MM.1S (cell line): Measurements from ENCODE around the gene SYTL3.

Experiments
- DNase-seq: peaks from one replicate; pipeline ENCODE4 v3.0.0-alpha.2; 2015
- H2AFZ ChIP-seq: fragments of 300-600 bp; sonication (generic); 2 replicates; pipeline ENCODE4 v1.6.0; 2016; ENCODE audit warnings: antibody characterized with exemption, low read length
- H3F3A ChIP-seq: fragments of 300-600 bp; sonication (generic); 2 replicates; pipeline ENCODE4 v1.6.1; 2016; ENCODE audit warnings: mild to moderate bottlenecking, antibody characterized with exemption, low read length, moderate library complexity, mixed read lengths; ENCODE audit not compliant: insufficient read depth
- H3K27ac ChIP-seq: fragments of 300-600 bp; sonication (generic); 2 replicates; pipeline ENCODE4 v1.5.1; 2016; ENCODE audit warnings: mild to moderate bottlenecking, low read length
- H3K27me3 ChIP-seq: fragments of 300-600 bp; sonication (generic); replicated peaks from 2 replicates; pipeline ENCODE4 v1.6.0; 2016; ENCODE audit warnings: low read length; ENCODE audit not compliant: insufficient read depth
- H3K36me3 ChIP-seq: fragments of 300-600 bp; sonication (generic); replicated peaks from 2 replicates; pipeline ENCODE4 v1.6.1; 2016; ENCODE audit warnings: mild to moderate bottlenecking, low read length, mixed read lengths; ENCODE audit not compliant: insufficient read depth
- H3K4me1 ChIP-seq: fragments of 300-600 bp; sonication (generic); 2 replicates; pipeline ENCODE4 v1.6.1; 2016; ENCODE audit warnings: low read length, mixed read lengths
- H3K4me2 ChIP-seq: fragments of 300-600 bp; sonication (generic); 2 replicates; pipeline ENCODE4 v1.6.0; 2016; ENCODE audit warnings: low read depth, low read length
- H3K4me3 ChIP-seq: fragments of 300-600 bp; sonication (generic); 2 replicates; pipeline ENCODE4 v1.5.1; 2016; ENCODE audit warnings: low read length, mixed read lengths
- H3K79me2 ChIP-seq: fragments of 300-600 bp; sonication (generic); 2 replicates; pipeline ENCODE4 v1.6.1; 2016; ENCODE audit warnings: mixed run types, low read length, mixed read lengths
- H3K9ac ChIP-seq: fragments of 300-600 bp; sonication (generic); 2 replicates; pipeline ENCODE4 v1.6.1; 2016; ENCODE audit warnings: low read length, mixed read lengths
- H3K9me2 ChIP-seq: fragments of 300-600 bp; sonication (generic); replicated peaks from 2 replicates; pipeline ENCODE4 v1.6.1; 2016; ENCODE audit warnings: mild to moderate bottlenecking, low read length, mixed read lengths; ENCODE audit not compliant: insufficient read depth
- H3K9me3 ChIP-seq: fragments of 300-600 bp; sonication (generic); replicated peaks from 2 replicates; pipeline ENCODE4 v1.6.1; 2016; ENCODE audit warnings: mild to moderate bottlenecking, low read length, mixed read lengths; ENCODE audit not compliant: insufficient read depth
- H4K20me1 ChIP-seq: fragments of 300-600 bp; sonication (generic); 2 replicates; pipeline ENCODE4 v1.6.1; 2016; ENCODE audit warnings: mild to moderate bottlenecking, low read length, moderate library complexity, mixed read lengths; ENCODE audit not compliant: insufficient read depth
- EZH2 ChIP-seq: fragments of 300-600 bp; sonication (generic); optimal IDR thresholded peaks from 2 replicates; pipeline ENCODE3; 2017; ENCODE audit warnings: low read depth, mild to moderate bottlenecking, antibody characterized with exemption, low read length, mixed read lengths
- EZH2phosphoT487 ChIP-seq: fragments of 300-600 bp; sonication (generic); IDR thresholded peaks from 2 replicates; pipeline ENCODE4 v1.6.1; 2018; ENCODE audit warnings: antibody characterized with exemption, low read length
- TF ChIP-seq, protein P1 (sequence below): fragments of 300-600 bp; sonication (generic); IDR thresholded peaks from 2 replicates; pipeline ENCODE4 v1.5.1; 2016; ENCODE audit warnings: antibody characterized with exemption, low read length, mixed read lengths

SYTL3 gene

DNA sequence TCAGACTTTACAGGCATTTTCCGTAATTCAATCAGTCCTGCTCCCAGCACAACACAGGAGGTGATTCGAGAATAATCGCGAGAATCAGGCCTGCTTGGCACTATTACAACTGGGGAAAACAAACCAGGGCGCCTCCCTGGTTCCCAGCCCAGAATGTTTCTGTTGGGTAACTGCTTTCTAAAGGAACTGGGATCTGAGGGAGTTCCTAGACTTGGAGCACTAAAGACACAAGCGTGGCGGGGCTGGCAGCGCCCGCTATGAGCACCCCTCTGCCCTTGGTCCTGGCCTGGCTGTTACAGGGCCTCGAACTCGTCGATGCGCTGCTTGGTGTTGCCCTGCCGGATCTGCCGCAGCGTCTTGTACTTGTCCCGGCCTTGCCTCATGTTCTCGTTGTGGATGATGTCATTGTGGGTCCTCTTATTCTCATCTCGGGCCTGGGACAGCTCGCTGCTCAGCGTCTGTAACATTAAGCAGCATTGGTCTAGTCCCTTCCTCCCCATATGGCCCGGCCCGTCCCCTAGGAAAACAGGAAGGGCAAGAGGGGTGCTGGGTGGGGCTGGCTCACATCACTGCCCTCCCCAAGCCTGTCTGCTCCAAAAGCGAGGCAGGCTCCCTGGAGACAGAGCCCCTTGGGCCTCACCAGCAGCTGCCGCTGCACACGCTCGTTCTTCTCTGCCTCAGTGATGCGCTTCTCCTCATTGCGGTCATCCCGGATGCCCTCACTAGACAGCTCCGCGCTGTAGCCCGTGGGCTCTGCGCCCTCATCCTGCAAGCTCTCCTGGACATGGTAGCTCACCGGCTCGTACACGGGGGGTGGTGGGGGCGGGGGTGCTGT is 117.0 kb downstream of the SYTL3 start:
- no peak overlapping the region for H3K27ac ChIP-seq
- H2AFZ ChIP-seq = no peak overlapping the region
- no peaks in the 10 kb centered on the region for H3K4me1 ChIP-seq
- no peak for DNase-seq
- no peak overlapping the region for H3K4me3 ChIP-seq
- no peaks in the 10 kb centered on the region for H3K79me2 ChIP-seq
- H3K9me2 ChIP-seq = no peaks in the 10 kb centered on the region
- no peaks in the 10 kb centered on the region for H3K9me3 ChIP-seq
- H3K9ac ChIP-seq = no peak overlapping the region
- no peak for TF ChIP-seq EZH2
- no peaks in the 10 kb centered on the region for H3K36me3 ChIP-seq
- H4K20me1 ChIP-seq = no peaks in the 10 kb centered on the region
- H3K27me3 ChIP-seq = no peaks in the 10 kb centered on the region
- H3K4me2 ChIP-seq = no peak overlapping the region
- no peaks in the 10 kb centered on the region for H3F3A ChIP-seq

DNA sequence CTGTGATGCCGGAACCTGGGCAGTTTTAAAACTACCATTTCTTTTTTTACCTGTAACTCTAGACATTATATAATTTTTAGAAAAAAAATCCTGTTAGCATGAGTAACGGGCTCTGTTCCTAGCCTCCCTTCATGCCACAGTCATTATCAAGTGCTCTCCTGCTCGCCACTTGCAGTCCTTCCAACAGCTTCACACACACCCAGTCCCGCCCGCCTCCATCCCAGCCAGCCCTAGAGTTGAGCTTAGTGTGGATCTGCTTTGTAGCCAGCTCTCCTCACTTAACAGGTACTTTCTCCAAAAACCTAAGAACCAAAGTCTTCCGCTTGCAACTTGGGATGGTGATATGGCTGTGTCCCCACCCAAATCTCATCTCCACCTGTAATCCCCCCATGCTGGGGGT is 117.9 kb downstream of the SYTL3 start:
- no peak overlapping the region for H3K27ac ChIP-seq
- no peak for DNase-seq
- H3K79me2 ChIP-seq = no peaks in the 10 kb centered on the region
- H3K36me3 ChIP-seq = no peaks in the 10 kb centered on the region
- no peaks in the 10 kb centered on the region for H3K9me3 ChIP-seq
- no peak overlapping the region for H3K4me3 ChIP-seq
- H3K4me2 ChIP-seq = no peak overlapping the region
- no peaks in the 10 kb centered on the region for H4K20me1 ChIP-seq
- H2AFZ ChIP-seq = no peak overlapping the region
- no peaks in the 10 kb centered on the region for H3K27me3 ChIP-seq
- no peaks in the 10 kb centered on the region for H3K9me2 ChIP-seq
- H3K4me1 ChIP-seq = no peaks in the 10 kb centered on the region
- H3K9ac ChIP-seq = no peak overlapping the region
- TF ChIP-seq EZH2 (no peak), EZH2phosphoT487 (no peak)
- TF ChIP-seq, protein P1, sequence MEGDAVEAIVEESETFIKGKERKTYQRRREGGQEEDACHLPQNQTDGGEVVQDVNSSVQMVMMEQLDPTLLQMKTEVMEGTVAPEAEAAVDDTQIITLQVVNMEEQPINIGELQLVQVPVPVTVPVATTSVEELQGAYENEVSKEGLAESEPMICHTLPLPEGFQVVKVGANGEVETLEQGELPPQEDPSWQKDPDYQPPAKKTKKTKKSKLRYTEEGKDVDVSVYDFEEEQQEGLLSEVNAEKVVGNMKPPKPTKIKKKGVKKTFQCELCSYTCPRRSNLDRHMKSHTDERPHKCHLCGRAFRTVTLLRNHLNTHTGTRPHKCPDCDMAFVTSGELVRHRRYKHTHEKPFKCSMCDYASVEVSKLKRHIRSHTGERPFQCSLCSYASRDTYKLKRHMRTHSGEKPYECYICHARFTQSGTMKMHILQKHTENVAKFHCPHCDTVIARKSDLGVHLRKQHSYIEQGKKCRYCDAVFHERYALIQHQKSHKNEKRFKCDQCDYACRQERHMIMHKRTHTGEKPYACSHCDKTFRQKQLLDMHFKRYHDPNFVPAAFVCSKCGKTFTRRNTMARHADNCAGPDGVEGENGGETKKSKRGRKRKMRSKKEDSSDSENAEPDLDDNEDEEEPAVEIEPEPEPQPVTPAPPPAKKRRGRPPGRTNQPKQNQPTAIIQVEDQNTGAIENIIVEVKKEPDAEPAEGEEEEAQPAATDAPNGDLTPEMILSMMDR = no peak
- no peaks in the 10 kb centered on the region for H3F3A ChIP-seq

DNA sequence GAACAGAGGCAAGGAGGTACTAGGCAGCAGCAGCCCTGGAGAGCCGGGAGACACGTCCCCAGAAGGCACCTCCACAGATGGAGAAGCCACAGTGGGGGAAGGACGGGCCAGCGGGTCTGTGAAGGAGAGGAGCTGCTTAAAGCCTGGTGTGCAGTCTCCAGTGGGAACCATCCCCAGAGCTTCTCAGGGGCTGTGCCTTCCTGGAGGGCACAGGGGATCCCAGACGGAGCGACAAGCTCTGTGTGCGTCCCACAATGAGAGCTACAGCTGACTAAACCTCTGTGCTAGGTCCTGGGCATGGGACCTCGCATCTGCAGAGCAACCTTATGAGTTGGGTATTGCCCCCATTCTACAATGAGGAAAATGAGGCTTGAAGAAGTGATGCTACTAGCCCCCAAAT is 118.6 kb downstream of the SYTL3 start:
- Histone ChIP-seq H3K9me2 (no peaks in the 10 kb centered on the region), H3K27ac (no peak overlapping the region), H2AFZ (no peak overlapping the region), H3K9ac (no peak overlapping the region), H3K79me2 (no peaks in the 10 kb centered on the region), H3K9me3 (no peaks in the 10 kb centered on the region), H3K4me3 (no peak overlapping the region), H3K36me3 (no peaks in the 10 kb centered on the region), H4K20me1 (no peaks in the 10 kb centered on the region), H3K4me2 (no peak overlapping the region), H3K27me3 (no peaks in the 10 kb centered on the region), H3K4me1 (no peaks in the 10 kb centered on the region), H3F3A (no peaks in the 10 kb centered on the region)
- TF ChIP-seq EZH2phosphoT487 (no peak), EZH2 (no peak)
- TF ChIP-seq, protein P1 = no peak
- DNase-seq = no peak

DNA sequence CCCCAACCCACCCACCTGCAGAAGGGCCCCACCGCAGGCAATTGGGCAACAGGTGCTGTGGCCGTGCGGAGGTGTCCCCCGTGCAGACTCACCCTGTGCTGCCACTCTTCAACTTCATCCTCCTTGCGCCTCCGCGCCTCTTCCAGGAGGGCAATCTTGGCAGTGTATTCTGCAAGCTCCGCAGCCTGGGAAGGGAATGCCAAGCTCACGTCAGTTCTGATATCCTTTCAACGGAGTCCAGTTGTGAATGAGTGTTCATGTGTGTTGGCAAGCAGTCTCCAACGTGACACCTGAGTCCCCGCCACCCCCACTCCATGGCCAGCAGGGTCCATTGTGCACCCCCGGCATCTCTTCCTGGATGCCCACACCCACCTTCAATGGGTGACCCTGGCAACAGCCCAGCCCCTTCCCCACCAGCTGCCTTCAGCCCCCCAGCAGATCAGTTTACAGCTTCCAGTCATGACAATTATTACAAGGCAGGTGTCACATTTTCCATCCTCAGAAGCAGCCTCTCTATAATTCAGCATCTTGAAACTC is 119.4 kb downstream of the SYTL3 start:
- Histone ChIP-seq H3K36me3 (no peaks in the 10 kb centered on the region), H3K27ac (no peak overlapping the region), H3K4me3 (no peak overlapping the region), H3F3A (no peaks in the 10 kb centered on the region), H3K27me3 (no peaks in the 10 kb centered on the region), H3K79me2 (no peaks in the 10 kb centered on the region), H3K9me3 (no peaks in the 10 kb centered on the region), H4K20me1 (no peaks in the 10 kb centered on the region), H3K4me1 (no peaks in the 10 kb centered on the region), H3K9me2 (no peaks in the 10 kb centered on the region), H3K9ac (no peak overlapping the region), H2AFZ (no peak overlapping the region), H3K4me2 (no peak overlapping the region)
- TF ChIP-seq EZH2 = no peak
- TF ChIP-seq, protein P1 = no peak
- no peak for TF ChIP-seq EZH2phosphoT487
- no peak for DNase-seq
